ENCODE measurements around the gene ARHGAP18.
A peak's percentile ranks its signal among the peaks of the same experiment; 100 is the strongest.

Gene ARHGAP18

DNA sequence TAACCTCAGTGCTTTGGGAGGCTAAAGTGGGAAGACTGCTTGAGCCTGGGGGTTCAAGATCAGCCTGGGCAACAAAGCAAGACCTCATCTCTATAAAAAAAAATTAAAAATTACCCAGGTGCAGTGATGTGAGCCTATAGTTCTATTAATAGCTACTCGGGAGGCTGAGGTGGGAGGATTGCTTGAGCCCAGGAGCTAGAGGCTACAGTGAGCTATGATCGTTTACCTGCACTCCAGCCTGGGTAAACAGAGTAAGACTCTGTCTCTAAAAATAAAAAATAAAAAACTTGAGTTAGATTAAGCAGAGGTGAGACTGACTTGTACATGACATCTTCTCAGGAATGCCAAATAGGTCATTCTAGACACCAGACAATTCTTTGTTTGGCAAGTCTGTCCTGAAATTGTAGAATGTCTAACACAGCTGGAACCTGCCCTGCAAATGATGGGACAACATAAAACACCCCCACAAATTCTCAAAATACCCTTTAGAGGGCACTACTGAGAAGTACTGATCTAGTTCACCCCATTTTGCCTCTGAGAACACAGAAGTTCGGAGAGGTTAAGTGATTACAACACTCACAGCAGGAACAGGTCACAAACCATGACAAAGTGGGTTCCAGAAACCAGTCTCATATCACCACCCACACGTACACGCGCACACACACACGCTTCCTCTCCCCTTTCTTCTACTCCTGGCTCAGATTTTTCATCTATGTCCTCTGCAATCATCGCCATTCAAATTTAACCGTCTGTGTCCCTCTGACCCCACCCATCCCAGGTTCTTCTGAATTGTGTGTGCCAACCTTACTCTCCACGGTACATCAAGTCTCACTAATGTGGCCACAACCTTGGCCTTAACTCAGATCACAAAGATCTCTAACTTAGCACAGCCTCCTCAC is 38.3 kb downstream of the ARHGAP18 start:
- peaks cover 15 to 19% of the 10 kb centered on the region in 2 experiments for H3K4me1 ChIP-seq (ENCODE audit: control insufficient read depth in 1 of 2, insufficient read depth in 1 of 2, low read depth in 1 of 2, low read length in 1 of 2)
- no peaks in the 10 kb centered on the region for H3K36me3 ChIP-seq
- H3K9me3 ChIP-seq: no peaks in the 10 kb centered on the region
- H3K27ac ChIP-seq: peak overlapping the region; percentile 89
- peak overlapping the region; percentile 17 to 23 for H3K4me3 ChIP-seq (ENCODE audit: low read depth in 1 of 2, low read length in 1 of 2)
- H3K27me3 ChIP-seq: no peaks in the 10 kb centered on the region
- TF ChIP-seq, protein P1, sequence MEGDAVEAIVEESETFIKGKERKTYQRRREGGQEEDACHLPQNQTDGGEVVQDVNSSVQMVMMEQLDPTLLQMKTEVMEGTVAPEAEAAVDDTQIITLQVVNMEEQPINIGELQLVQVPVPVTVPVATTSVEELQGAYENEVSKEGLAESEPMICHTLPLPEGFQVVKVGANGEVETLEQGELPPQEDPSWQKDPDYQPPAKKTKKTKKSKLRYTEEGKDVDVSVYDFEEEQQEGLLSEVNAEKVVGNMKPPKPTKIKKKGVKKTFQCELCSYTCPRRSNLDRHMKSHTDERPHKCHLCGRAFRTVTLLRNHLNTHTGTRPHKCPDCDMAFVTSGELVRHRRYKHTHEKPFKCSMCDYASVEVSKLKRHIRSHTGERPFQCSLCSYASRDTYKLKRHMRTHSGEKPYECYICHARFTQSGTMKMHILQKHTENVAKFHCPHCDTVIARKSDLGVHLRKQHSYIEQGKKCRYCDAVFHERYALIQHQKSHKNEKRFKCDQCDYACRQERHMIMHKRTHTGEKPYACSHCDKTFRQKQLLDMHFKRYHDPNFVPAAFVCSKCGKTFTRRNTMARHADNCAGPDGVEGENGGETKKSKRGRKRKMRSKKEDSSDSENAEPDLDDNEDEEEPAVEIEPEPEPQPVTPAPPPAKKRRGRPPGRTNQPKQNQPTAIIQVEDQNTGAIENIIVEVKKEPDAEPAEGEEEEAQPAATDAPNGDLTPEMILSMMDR (IDR thresholded peaks at IDR 0.05): peak; percentile 71

DNA sequence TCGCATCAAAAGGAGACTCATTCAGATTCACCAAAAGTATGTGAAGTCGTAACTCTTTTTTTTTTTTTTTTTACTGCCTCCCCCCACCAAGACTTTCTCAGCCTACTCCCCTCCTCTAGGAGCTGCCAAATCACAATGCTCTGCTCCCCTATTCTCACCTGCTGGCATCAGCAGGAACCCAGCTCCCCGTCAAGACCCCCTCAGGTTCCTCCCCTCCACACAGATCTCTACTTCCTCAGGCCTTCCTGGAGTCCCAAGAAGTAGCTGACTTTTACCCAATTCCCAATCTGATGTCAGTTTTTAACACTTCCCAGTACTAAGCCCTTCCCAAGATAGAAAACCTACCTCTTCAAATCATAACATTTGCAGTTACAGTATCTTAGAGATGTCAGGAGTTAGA is 39.3 kb downstream of the ARHGAP18 start:
- TF ChIP-seq, protein P1 (IDR thresholded peaks at IDR 0.05): no peak
- H3K4me1 ChIP-seq (ENCODE audit: control insufficient read depth in 1 of 2, insufficient read depth in 1 of 2, low read depth in 1 of 2, low read length in 1 of 2): peaks cover 15 to 19% of the 10 kb centered on the region in 2 experiments
- no peaks in the 10 kb centered on the region for H3K27me3 ChIP-seq
- no peaks in the 10 kb centered on the region for H3K9me3 ChIP-seq
- no peak overlapping the region for H3K27ac ChIP-seq
- H3K36me3 ChIP-seq: no peaks in the 10 kb centered on the region
- no peak overlapping the region for H3K4me3 ChIP-seq (ENCODE audit: low read depth in 1 of 2, low read length in 1 of 2)

DNA sequence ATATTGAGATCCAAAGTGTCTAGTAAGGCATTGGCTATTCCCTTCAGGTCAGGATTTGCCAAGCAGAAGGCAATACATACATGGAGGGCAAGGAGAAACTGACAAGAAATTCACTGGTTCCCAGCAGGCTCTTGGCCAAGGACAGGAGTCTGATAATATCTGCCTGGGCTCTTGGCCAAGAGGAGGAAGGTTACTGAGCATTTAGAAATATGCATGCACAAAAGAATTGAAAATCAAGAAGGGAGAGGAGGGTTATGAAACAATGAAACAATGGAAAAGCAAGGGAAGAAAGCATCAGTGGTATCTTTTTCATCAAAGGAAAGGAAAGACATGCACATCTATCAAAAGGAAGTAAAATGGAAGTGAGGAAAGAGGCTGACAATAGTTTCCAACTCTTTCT is 42.4 kb downstream of the ARHGAP18 start:
- Histone ChIP-seq H3K4me3 (ENCODE audit: low read depth in 1 of 2, low read length in 1 of 2) (no peak overlapping the region), H3K9me3 (no peaks in the 10 kb centered on the region), H3K4me1 (ENCODE audit: control insufficient read depth in 1 of 2, insufficient read depth in 1 of 2, low read depth in 1 of 2, low read length in 1 of 2) (peaks cover 13% of the 10 kb centered on the region in 2 experiments), H3K27ac (no peak overlapping the region), H3K27me3 (no peaks in the 10 kb centered on the region), H3K36me3 (no peaks in the 10 kb centered on the region)
- TF ChIP-seq, protein P1 (IDR thresholded peaks at IDR 0.05): no peak

DNA sequence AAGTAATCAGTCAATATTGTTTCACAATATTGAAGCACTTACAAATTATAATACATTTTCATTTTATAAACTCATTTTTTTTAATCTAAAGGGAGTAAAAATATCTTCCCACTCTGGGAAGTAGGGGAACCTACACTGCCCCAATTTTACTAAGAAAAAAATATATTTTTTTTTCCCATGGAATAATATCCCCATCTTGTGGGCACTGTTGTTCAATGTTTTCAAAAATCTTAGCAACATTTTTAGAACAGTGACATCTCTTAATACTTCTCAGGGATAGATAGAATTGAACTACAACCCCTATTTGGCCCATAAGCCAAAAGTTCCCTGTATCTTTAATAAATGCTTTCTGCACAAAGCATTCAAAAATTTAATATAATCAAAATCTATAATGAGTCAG is 42.9 kb downstream of the ARHGAP18 start:
- Histone ChIP-seq H3K4me1 (ENCODE audit: control insufficient read depth in 1 of 2, insufficient read depth in 1 of 2, low read depth in 1 of 2, low read length in 1 of 2) (peaks cover 8% of the 10 kb centered on the region in 2 experiments), H3K27ac (no peak overlapping the region), H3K27me3 (no peaks in the 10 kb centered on the region), H3K4me3 (ENCODE audit: low read depth in 1 of 2, low read length in 1 of 2) (no peak overlapping the region), H3K36me3 (no peaks in the 10 kb centered on the region), H3K9me3 (no peaks in the 10 kb centered on the region)
- TF ChIP-seq, protein P1 (IDR thresholded peaks at IDR 0.05): no peak

DNA sequence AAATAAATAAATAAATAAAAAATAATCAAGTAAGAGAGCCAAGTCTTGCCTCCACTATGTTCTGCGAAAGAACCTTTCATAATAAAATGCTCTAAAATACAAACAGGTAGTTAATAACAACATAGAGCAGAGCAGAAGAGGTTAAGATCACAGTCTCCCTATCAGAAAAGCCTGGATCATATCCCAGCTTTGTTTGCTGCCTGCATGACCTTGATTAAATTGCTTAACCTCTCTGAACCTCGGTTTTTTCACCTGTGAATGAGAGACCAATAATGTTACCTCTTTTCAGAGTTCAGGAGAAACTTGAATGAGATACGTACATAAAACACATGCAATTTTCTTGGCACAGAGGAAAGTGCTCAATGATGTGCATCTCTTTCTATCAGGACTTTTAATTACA is 44.4 kb downstream of the ARHGAP18 start:
- Histone ChIP-seq H3K27me3 (no peaks in the 10 kb centered on the region), H3K4me3 (ENCODE audit: low read depth in 1 of 2, low read length in 1 of 2) (no peak overlapping the region), H3K9me3 (no peaks in the 10 kb centered on the region), H3K36me3 (no peaks in the 10 kb centered on the region), H3K4me1 (ENCODE audit: control insufficient read depth in 1 of 2, insufficient read depth in 1 of 2, low read depth in 1 of 2, low read length in 1 of 2) (no peaks in the 10 kb centered on the region), H3K27ac (no peak overlapping the region)
- TF ChIP-seq, protein P1 (IDR thresholded peaks at IDR 0.05): no peak
